ENCODE measurements around the gene HASPIN. TPM values are rescaled to one million over a fixed set of nuclear protein-coding genes. Genes with fewer than 3 reads are reported as not detected.

HASPIN gene
- total and polyA plus RNA-seq, 2 experiments from 2014 or later = 6.1 to 35.1 TPM

DNA sequence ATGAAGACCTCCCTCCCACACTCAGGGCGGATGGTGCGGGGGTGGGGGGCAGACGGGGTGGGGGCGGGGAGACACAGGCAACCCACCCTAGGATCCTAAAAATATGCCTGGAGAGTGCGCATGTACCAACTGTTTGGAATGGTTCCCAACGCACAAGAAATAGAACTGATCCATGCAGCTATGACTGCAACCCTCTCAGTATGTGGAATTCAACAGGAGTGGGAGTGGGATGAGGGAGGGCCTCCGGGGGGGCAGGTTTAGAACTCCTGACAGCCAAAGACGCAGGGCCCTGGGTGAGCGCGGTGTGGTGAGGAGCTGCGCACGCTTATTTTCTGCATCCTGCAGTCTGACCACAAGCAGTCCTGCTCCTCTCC is 26.6 kb upstream of the HASPIN start (continued):
- TF ChIP-seq REST (IDR thresholded peaks at IDR 0.05; ENCODE audit: unreplicated experiment) (no peak), ETS1 (IDR thresholded peaks at IDR 0.05) (no peak), EZH2 (IDR thresholded peaks at IDR 0.05; ENCODE audit: low read depth, unreplicated experiment) (no peak), CTCF (conservative IDR thresholded peaks at IDR 0.05; ENCODE audit: low read depth in 2 of 2) (no peak), JUNB (IDR thresholded peaks at IDR 0.05; ENCODE audit: unreplicated experiment) (no peak), ZNF114 (CRISPR knock-in tag; IDR thresholded peaks at IDR 0.05) (no peak), STAT1 (IDR thresholded peaks at IDR 0.05; ENCODE audit: unreplicated experiment) (no peak), NANOG (IDR thresholded peaks at IDR 0.05; ENCODE audit: borderline replicate concordance) (no peak)

GRCh38 chr17:3698139-3698538 is 25.6 kb upstream of the HASPIN start:
- Histone ChIP-seq H3K9me2 (ENCODE audit: insufficient read depth) (no peaks in the 10 kb centered on the region), H3K36me3 (ENCODE audit: insufficient read depth) (no peaks in the 10 kb centered on the region), H3K27me3 (ENCODE audit: insufficient read depth) (peaks cover 25% of the 10 kb centered on the region), H4K20me1 (replicated peaks; ENCODE audit: insufficient read depth) (no peaks in the 10 kb centered on the region), H3K27ac (ENCODE audit: low read depth) (no peak overlapping the region), H3K4me3 (no peak overlapping the region), H2AFZ (no peak overlapping the region), H3K4me1 (ENCODE audit: insufficient read depth) (peaks cover 16% of the 10 kb centered on the region; the same call in 1 of the 2 replicates), H3K4me2 (no peak overlapping the region), H3F3A (replicated peaks; ENCODE audit: low read depth) (0 out of 2 replicates have a peak, but pooled peaks cover 7% of the 10 kb centered on the region), H3K79me2 (replicated peaks; ENCODE audit: insufficient read depth) (no peaks in the 10 kb centered on the region)
- Mint-ChIP-seq H3K4me1 (peaks cover 7% of the 10 kb centered on the region; the same call in 2 of the 3 replicates), H3K27me3 (ENCODE audit: insufficient read depth, low read depth, poor library complexity) (peaks cover 31% of the 10 kb centered on the region), H3K4me3 (no peak overlapping the region), H3K27ac (no peak overlapping the region), H3K9me3 (peaks cover 13% of the 10 kb centered on the region; the same call in 2 of the 3 replicates), H3K36me3 (ENCODE audit: low read depth) (peaks cover 14% of the 10 kb centered on the region)
- no peak for TF ChIP-seq STAT1 (IDR thresholded peaks at IDR 0.05; ENCODE audit: unreplicated experiment)
- no peak for TF ChIP-seq NANOG (IDR thresholded peaks at IDR 0.05; ENCODE audit: borderline replicate concordance)
- ATAC-seq (no peak), DNase-seq (ENCODE audit: low spot score) (no peak)

All from GM23338 (cell line).